Thyroid gland (tissue), 4 donors: Measurements from ENCODE around the gene AK8. TPM values are rescaled to one million over a fixed set of nuclear protein-coding genes. Genes with fewer than 3 reads are reported as not detected.

ENCODE experiments used
- DNase-seq, 2 donors: peaks; one replicate each; pipeline ENCODE4 v3.0.0-alpha.2; 2019
- H3K27ac ChIP-seq, 3 donors: fragments of 200-600 bp; sonication (generic); 1 replicate in 2 of 3; 2 replicates in 1 of 3; pipeline ENCODE4 v1.5.1; 2016 to 2019; ENCODE audit warnings: mild to moderate bottlenecking in 1 of 3, moderate library complexity in 1 of 3
- H3K27me3 ChIP-seq: fragments of 200-600 bp; sonication (generic); one replicate; pipeline ENCODE4 v1.5.1; 2019
- H3K36me3 ChIP-seq, 2 donors: fragments of 200-600 bp; sonication (generic); one replicate each; pipeline ENCODE4 v1.5.1; 2016 to 2019
- H3K4me1 ChIP-seq, 2 donors: fragments of 200-600 bp; sonication (generic); one replicate each; pipeline ENCODE4 v1.5.1; 2017 to 2019
- H3K4me3 ChIP-seq, 3 donors: fragments of 200-600 bp; sonication (generic); replicated peaks in 1 of 3; 1 replicate in 2 of 3; 2 replicates in 1 of 3; pipeline ENCODE4 v1.5.1; 2016; ENCODE audit warnings: mild to moderate bottlenecking in 1 of 3
- H3K9me3 ChIP-seq: fragments of 200-600 bp; sonication (generic); one replicate; pipeline ENCODE4 v1.5.1; 2017
- CTCF ChIP-seq, 6 experiments: fragments of 200-600 bp in 3 of 6; fragments of 450-650 bp in 3 of 6; sonication (generic) in 3 of 6; IDR thresholded peaks; one replicate each; pipeline ENCODE4 v1.5.1; 2016 to 2019; ENCODE audit warnings: antibody characterized with exemption in 6 of 6, mild to moderate bottlenecking in 2 of 6, inconsistent platforms in 1 of 6, moderate library complexity in 1 of 6
- POLR2A ChIP-seq, 2 donors: fragments of 450-650 bp; IDR thresholded peaks; one replicate each; pipeline ENCODE4 v1.6.1; 2017; ENCODE audit warnings: antibody characterized with exemption in 2 of 2, mild to moderate bottlenecking in 2 of 2, moderate library complexity in 1 of 2
- WGBS, 2 donors: methylation state at CpG; one replicate each; pipeline ENCODE4 v1.1.5; 2017; 5-methylcytosine and 5-hydroxymethylcytosine counted together
- intact Hi-C: fragments of 100-400 bp; cut with DNase I; formaldehyde crosslinking; loops from one replicate; pipeline ENCODE4 v1.15.1; 2023
- total RNA-seq, 4 donors: library from RNA; depleted of rRNA; stranded (reverse); fragments of >200 nt; gene quantifications; one replicate each; pipeline ENCODE4 v1.2.3, GENCODE V29; 2016

AK8 gene
- total RNA-seq, 4 donors from 2014 or later = 5.4 to 9.9 (median 8.0) TPM

GRCh38 chr9:132806723-132807421, 71.2 kb downstream of the AK8 start:
- H3K27me3 ChIP-seq = no peaks in the 10 kb centered on the region
- 68 to 78% methylated on average over 8 to 13 of the region's 13 CpGs for WGBS, 2 donors
- TF ChIP-seq CTCF (IDR thresholded peaks at IDR 0.05) (no peak), POLR2A (IDR thresholded peaks at IDR 0.05) (no peak)
- H3K36me3 ChIP-seq = no peaks in the 10 kb centered on the region
- DNase-seq = no peak
- no peaks in the 10 kb centered on the region for H3K9me3 ChIP-seq
- no peak overlapping the region for H3K4me3 ChIP-seq
- H3K27ac ChIP-seq = no peak overlapping the region
- intact Hi-C loops = no loop called here
- H3K4me1 ChIP-seq = no peaks in the 10 kb centered on the region

GRCh38 chr9:132806306-132806705, 71.8 kb downstream of the AK8 start:
- H3K27me3 ChIP-seq = no peaks in the 10 kb centered on the region
- 74 to 78% methylated on average over 9 of the region's 9 CpGs for WGBS, 2 donors
- no peaks in the 10 kb centered on the region for H3K36me3 ChIP-seq
- no peak overlapping the region for H3K4me3 ChIP-seq
- DNase-seq = no peak
- intact Hi-C loops = no loop called here
- H3K27ac ChIP-seq = no peak overlapping the region
- TF ChIP-seq CTCF (IDR thresholded peaks at IDR 0.05) (no peak), POLR2A (IDR thresholded peaks at IDR 0.05) (no peak)
- no peaks in the 10 kb centered on the region for H3K4me1 ChIP-seq
- H3K9me3 ChIP-seq = no peaks in the 10 kb centered on the region

GRCh38 chr9:132804576-132805295, 73.3 kb downstream of the AK8 start:
- Histone ChIP-seq H3K4me3 (no peak overlapping the region), H3K27ac (no peak overlapping the region), H3K36me3 (no peaks in the 10 kb centered on the region), H3K4me1 (peaks cover 0 to 4% of the 10 kb centered on the region in 2 donors), H3K9me3 (no peaks in the 10 kb centered on the region), H3K27me3 (no peaks in the 10 kb centered on the region)
- 65 to 69% methylated on average over 12 to 20 of the region's 20 CpGs for WGBS, 2 donors
- TF ChIP-seq POLR2A (IDR thresholded peaks at IDR 0.05) = no peak
- no peak for TF ChIP-seq CTCF (IDR thresholded peaks at IDR 0.05)
- DNase-seq = no peak
- intact Hi-C loops = loop anchor here (5.0 kb wide), 1 partner anchor 297 kb away; no protein-coding TSS in a partner anchor

GRCh38 chr9:132802121-132802795, 75.8 kb downstream of the AK8 start:
- Histone ChIP-seq H3K9me3 (no peaks in the 10 kb centered on the region), H3K27ac (no peak overlapping the region), H3K36me3 (no peaks in the 10 kb centered on the region), H3K27me3 (no peaks in the 10 kb centered on the region), H3K4me1 (peaks cover 0 to 5% of the 10 kb centered on the region in 2 donors), H3K4me3 (no peak overlapping the region)
- WGBS, 2 donors = 81 to 83% methylated on average over 16 to 17 of the region's 17 CpGs
- no peak for TF ChIP-seq CTCF (IDR thresholded peaks at IDR 0.05)
- no peak for TF ChIP-seq POLR2A (IDR thresholded peaks at IDR 0.05)
- no peak for DNase-seq
- intact Hi-C loops = loop anchor here (5.0 kb wide), 1 partner anchor 295 kb away; no protein-coding TSS in a partner anchor
